ENCODE data around the gene ZNF652.

ZNF652 gene

GRCh38 chr17:49252148-49252695 lies 109.8 kb downstream of the ZNF652 start:
- no peak overlapping the region for H3K4me3 Mint-ChIP-seq
- no peaks in the 10 kb centered on the region for H3K4me1 Mint-ChIP-seq
- no peak for ATAC-seq
- no peak overlapping the region for H3K27ac Mint-ChIP-seq
- DNase-seq: no peak
- no peaks in the 10 kb centered on the region for H3K9me3 Mint-ChIP-seq
- peaks cover 6% of the 10 kb centered on the region for H3K27me3 Mint-ChIP-seq

- ATAC-seq (no peak), DNase-seq (no peak)
- Mint-ChIP-seq H3K4me3 (no peak overlapping the region), H3K9me3 (no peaks in the 10 kb centered on the region), H3K27me3 (no peaks in the 10 kb centered on the region), H3K4me1 (no peaks in the 10 kb centered on the region), H3K27ac (no peak overlapping the region)
These were observed 112.0 kb downstream of the ZNF652 start for GRCh38 chr17:49249890-49250522.

- DNase-seq (no peak), ATAC-seq (no peak)
- Mint-ChIP-seq H3K27me3 (no peaks in the 10 kb centered on the region), H3K27ac (no peak overlapping the region), H3K4me1 (no peaks in the 10 kb centered on the region), H3K9me3 (no peaks in the 10 kb centered on the region), H3K4me3 (no peak overlapping the region)
These were observed 112.7 kb downstream of the ZNF652 start for GRCh38 chr17:49249292-49249794.

- no peak overlapping the region for H3K27ac Mint-ChIP-seq
- no peak overlapping the region for H3K4me3 Mint-ChIP-seq
- no peaks in the 10 kb centered on the region for H3K4me1 Mint-ChIP-seq
- no peaks in the 10 kb centered on the region for H3K9me3 Mint-ChIP-seq
- no peaks in the 10 kb centered on the region for H3K27me3 Mint-ChIP-seq
- DNase-seq: no peak
- ATAC-seq: no peak
These were observed 114.1 kb downstream of the ZNF652 start for GRCh38 chr17:49247944-49248343.

GRCh38 chr17:49244839-49245238 lies 117.2 kb downstream of the ZNF652 start:
- ATAC-seq: no peak
- DNase-seq: no peak
- Mint-ChIP-seq H3K27ac (no peak overlapping the region), H3K9me3 (no peaks in the 10 kb centered on the region), H3K27me3 (no peaks in the 10 kb centered on the region), H3K4me1 (no peaks in the 10 kb centered on the region), H3K4me3 (no peak overlapping the region)

All from stimulated activated naive CD8-positive, alpha-beta T cell treated with anti-CD3 and anti-CD28 coated beads, Interleukin-15, amount 100 ng/mL, for 72 hours (primary cell).